Transverse colon (tissue), 4 donors: Measurements from ENCODE around the gene ARVCF.

Source experiments
- EP300 ChIP-seq: sonication (generic); formaldehyde crosslinking; IDR thresholded peaks from one replicate; pipeline ENCODE4 v1.6.1; 2017; ENCODE audit warnings: antibody characterized with exemption, low read depth
- POLR2A ChIP-seq: fragments of 450-650 bp; IDR thresholded peaks from one replicate; pipeline ENCODE4 v1.6.1; 2016; ENCODE audit warnings: antibody characterized with exemption, mild to moderate bottlenecking, moderate library complexity
- POLR2AphosphoS5 ChIP-seq, 3 donors: sonication (generic); formaldehyde crosslinking; IDR thresholded peaks; one replicate each; pipeline ENCODE4 v1.6.1; 2016; ENCODE audit warnings: antibody characterized with exemption in 3 of 3
- TF ChIP-seq, protein P1 (sequence below), 5 experiments: fragments of 200-600 bp in 3 of 5; fragments of 450-650 bp in 2 of 5; sonication (generic) in 3 of 5; IDR thresholded peaks; 1 replicate in 2 of 5; 2 replicates in 3 of 5; pipeline ENCODE4 v1.5.1; 2016 to 2017; ENCODE audit warnings: antibody characterized with exemption in 5 of 5, inconsistent platforms in 3 of 5, mild to moderate bottlenecking in 2 of 5, moderate library complexity in 1 of 5

DNA sequence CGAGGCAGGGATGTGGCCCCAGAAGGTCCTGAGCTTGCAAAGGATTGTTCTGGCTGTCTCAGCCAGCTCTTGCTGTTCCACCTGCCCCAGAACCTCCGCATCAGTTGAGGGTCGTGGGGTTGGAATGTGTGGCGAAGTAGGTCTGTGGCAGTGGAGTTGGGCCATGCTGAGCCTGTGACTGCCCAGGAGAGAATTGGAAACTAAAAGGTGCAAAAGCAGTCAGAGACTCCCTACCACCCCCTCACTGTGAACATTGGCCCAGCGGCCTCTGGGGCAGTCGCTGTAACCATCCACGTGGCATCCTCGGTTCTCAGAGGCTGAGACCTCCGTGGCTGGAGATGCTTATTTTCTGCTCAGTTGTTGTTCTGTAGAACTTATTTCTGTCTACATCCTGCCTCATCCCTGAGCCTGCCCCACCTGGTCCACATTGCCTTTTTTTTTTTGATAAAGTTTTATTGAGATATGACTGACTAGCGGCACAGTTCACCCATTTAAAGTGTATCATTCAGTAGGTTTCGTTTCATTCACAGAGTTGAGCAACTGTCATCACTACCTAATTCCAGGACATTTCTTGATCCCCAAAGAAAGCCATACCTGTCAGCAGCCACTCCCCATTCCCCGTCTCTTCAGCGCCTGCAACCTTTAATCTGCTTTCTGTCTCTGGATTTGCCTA lies 41.1 kb upstream of the ARVCF start:
- TF ChIP-seq, protein P1, sequence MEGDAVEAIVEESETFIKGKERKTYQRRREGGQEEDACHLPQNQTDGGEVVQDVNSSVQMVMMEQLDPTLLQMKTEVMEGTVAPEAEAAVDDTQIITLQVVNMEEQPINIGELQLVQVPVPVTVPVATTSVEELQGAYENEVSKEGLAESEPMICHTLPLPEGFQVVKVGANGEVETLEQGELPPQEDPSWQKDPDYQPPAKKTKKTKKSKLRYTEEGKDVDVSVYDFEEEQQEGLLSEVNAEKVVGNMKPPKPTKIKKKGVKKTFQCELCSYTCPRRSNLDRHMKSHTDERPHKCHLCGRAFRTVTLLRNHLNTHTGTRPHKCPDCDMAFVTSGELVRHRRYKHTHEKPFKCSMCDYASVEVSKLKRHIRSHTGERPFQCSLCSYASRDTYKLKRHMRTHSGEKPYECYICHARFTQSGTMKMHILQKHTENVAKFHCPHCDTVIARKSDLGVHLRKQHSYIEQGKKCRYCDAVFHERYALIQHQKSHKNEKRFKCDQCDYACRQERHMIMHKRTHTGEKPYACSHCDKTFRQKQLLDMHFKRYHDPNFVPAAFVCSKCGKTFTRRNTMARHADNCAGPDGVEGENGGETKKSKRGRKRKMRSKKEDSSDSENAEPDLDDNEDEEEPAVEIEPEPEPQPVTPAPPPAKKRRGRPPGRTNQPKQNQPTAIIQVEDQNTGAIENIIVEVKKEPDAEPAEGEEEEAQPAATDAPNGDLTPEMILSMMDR (IDR thresholded peaks at IDR 0.05), result no peak
- TF ChIP-seq POLR2A, result no peak
- no peak for TF ChIP-seq EP300
- no peak for TF ChIP-seq POLR2AphosphoS5 (IDR thresholded peaks at IDR 0.05)
